Inferior parietal cortex (tissue), 1 donor: ENCODE results near the gene RPP25L.

Experiments used
- DNase-seq: peaks from one replicate; pipeline ENCODE4 v3.0.0-alpha.2; 2016; ENCODE audit errors: extremely low spot score

The RPP25L gene

DNA sequence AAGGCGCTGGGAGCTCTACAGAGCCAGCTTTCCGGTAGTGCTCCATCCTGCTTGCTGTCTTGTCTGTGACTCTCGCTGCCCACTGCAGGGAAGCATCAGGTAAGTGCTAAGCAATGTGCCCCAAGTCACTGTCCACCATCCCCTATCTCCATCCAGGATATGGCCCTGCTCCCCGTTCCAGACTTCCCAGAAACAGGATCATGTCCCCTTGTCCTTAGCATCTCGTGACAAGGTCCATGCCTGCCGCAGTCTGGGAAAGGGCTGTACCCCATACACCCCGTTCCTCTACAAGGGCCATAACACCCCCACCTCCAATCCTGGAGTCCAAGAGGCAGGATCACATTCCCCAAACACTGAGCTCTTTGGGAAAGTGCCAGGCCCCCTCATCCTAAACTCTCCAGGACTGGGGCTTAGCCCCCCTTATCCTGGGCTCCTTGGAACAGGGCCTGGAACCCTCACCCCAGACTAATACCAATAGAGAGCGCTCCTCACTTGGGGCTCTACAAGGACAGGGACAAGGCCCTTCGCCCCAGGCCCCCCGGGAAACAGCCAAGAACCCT is 566 bp downstream of the RPP25L start:
- no peak for DNase-seq

DNA sequence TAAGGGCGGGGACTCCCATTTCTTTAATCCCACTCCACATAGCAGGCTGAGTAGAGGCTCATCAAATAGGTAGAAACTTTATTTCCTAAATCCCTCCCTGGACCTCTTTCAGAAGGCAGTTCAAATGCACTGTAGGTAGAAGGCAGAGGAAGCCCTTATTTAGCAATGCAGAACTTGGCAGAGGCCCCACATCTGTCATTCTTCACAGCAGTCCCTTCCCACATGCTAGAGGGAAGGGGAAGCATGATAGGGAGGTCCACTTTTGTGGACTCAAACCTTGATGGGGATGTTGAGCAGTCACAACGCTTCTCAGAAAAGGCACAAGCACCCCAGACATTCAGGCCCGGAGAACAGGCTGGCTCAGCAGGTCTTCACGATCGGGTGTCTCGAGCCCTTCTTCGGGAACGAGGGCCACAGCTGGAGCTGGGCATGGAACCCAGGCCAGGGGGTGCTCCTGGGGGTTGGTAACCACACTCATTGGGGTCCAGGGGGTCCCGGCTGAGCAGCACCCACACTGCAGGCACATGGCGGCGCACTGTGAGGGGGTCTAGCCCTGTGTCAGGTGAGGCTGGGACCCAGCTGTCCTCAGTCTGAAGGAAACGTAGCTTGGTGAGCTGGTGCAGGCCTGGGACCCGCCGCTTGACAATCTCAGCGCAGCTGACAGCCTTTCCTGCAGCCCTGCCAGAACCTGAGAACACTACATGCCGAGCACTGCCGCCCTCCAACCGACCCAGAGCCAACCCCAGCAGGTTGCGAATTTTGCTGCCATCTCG is 1.3 kb downstream of the RPP25L start:
- no peak for DNase-seq

DNA sequence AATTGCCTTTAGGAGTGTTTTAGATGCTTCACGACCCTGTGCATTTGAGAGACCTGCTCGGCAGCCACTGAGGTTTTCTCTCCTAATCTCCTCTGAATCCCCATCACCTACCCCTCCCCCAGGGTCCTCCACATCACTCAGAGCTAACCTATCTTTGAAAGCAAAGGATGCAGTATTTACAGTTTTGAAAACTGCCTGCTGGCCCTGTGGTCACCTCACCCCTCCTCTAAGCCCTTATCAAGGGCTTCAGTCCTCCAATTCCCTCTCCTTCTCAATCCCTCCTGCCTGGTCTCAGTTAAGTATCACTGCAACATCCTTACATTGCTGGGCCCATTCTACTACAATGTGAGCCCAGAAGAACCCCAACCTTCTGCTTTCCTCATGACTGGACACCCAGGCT is 4.6 kb downstream of the RPP25L start:
- no peak for DNase-seq

DNA sequence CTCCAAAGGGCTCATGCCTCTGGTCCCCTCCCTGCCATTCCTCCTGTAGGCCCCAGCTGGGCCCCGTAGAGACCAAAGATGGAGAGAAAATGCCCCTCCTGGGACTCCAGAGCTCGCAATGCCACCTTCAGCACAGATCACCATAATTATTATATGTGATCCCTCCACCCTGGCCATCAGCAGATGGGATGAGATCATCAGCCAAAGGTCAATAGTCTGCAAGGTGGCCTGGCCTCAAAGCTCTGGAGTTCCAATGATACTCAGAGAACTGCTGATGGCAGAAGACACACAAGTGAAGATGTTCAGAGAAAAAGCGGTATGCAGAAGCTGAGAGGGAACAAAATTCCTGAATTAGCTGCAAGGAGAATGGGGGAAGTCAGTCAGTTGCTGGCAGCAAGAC is 5.0 kb downstream of the RPP25L start:
- no peak for DNase-seq

DNA sequence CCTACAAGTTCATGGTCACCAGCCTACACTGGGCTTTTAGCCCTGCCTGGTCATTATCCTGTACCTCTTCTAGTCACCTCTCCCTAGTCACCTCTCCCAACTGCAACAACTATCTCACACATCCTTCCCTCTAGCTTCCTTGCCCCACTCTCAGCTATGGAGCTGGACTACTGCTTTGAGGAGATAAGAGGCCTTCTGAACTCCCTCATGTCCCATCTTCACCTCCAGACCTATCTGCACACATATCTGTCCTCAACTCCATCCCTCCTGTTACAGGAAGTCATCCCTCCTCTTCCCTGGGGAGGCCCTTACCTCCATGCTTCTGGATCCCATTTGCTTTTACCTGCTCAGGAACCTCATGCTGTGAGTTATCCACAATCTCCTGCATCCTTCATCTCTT is 5.7 kb downstream of the RPP25L start:
- no peak for DNase-seq

DNA sequence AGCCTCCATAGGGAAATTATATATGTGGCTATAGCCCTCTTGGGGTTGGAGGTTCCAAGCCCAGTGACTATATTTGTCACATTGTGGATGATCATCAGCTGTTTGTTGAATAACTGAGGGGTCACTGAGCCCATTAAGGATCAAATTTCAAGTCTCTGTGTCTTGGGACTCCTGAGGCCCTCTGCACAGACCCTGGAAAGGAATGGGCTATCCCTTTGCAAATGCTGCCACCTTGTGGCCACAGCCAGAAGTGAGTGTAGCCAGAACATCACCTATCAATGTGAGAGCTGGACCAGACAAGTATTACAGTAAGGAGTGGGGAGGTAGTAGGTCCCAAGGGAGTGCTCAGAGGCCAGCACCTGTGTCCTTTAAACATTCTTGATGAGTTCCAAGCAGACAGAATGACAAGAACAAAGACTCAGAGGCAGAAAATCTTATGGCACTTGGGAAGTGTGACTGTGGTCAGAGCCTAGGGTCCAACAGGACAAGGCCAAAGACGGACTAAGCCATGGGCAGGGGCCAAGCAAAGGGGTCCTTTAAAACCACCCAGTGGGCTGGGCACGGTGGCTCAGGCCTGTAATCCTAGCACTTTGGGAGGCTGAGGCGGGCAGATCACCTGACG is 8.2 kb downstream of the RPP25L start:
- DNase-seq, result peak; percentile 95

DNA sequence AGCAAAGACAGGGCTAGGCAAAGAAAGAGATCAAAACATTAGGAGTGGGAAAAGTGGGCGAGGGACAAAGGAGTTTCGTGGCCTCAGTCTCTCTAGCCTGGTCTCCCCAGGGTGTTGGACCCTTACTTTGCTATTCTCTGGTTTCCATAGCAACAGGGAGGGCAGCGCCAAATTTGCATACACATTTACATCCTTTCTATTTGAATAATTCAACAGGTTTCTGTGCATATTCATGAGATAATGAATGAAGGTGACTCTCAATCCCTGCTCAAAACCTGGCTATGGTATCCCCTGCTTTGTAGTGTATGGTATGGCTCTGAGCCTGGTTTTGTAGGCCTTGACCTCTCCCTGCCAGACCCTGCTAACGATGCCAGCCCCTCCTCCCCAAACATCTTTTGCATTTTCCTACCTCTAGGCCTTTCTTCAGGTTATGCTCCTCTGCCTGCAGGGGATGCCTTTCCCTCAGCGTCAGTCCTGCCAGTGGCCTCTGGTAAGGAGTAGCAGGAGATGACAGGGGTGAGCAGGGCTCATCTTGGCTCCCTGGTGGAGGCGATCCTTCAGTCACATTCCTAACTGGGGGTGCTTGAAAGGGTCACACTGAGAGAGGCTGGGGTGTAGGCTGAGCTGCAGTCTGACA is 9.8 kb downstream of the RPP25L start:
- DNase-seq, result no peak

DNA sequence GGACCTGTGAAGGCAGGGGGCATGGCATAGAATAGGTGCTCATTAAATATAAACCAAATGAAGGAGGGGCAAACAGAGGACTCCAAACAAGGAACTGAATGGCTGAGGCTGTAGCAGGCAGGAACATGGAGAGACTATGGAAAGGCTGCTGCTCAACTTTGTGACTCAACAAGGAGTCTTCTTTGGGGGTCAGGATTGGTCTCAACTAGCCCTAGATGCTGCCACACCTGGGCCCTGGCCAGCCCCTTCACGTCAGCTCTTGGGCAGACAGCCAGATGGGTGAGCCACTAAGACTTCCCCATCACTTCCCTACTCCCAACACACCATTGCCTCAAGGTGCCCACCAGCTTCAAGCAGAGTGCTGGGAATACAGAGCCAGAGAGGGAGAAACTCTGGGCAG is 11.0 kb downstream of the RPP25L start:
- DNase-seq, result no peak

DNA sequence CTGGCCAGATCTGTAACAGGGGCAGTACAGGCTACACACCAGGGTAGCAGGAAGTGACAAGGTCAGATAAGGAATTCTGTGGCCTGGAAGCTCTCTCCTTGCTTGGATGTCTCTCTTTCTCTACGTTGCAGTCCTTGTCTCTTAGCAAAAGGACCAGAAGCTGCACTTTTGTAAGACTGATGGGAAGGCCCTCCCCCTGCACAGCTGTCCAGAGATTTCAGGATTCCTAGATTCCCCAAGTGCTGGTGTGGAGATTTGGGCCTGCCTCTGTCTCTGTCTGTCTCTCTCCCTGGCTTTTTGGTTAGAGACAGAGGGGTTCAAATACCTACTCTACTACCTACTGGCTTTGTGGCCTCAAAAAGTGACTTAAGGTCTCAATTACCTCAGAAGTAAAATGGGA is 12.4 kb downstream of the RPP25L start:
- DNase-seq, result no peak

DNA sequence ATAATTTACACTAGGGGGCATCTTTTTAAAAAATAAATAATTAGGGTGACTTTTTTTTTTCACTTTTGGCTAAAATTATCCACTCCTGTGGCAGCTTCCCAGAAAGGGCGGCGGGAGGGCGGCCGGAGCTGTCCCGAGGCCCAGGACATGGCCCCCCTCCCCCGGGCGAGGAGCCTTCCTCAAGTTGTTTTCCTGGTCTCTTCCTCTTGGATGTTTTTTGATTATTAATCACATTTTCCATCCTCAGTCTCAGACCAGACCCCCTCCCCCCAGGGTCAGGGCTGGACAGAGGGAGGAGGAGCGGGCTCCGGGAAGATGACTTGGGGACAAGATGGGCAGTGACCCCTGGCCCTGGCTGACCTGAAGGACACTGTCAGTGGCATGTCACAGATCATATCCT is 17.7 kb downstream of the RPP25L start:
- DNase-seq, result no peak

DNA sequence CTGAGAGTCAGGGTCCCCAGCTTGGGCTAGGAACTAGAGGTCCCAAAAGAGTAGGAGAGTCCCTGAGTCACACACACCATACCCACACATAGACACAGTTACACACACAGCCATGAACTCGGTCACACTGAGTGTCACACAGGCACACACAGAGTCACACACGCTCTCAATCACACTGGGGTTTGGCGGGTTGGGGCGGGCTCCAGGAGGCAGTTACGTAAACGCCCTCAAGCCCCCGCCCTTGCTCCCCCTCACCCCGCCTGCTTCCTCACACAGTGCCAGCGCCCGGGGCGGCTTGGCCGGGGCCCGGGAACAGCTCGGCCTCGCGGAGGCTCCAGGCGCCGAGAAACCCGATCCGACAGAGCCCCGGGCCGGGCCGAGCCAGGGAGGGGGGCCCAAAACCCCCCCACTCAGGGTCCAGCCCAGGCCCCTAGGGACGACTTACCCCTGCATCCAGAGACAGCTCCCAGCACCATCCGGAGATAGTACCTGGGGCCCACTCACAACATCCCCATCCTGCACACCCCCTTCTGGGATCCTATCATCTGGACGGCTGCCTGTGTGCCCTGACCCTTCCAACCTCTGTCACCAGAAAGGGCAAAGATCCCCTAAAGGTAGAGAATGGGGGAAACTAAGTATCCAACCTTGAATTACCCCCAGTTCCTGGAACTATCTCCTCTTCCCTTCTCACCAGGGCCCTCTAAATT is 18.8 kb downstream of the RPP25L start:
- DNase-seq, result no peak

DNA sequence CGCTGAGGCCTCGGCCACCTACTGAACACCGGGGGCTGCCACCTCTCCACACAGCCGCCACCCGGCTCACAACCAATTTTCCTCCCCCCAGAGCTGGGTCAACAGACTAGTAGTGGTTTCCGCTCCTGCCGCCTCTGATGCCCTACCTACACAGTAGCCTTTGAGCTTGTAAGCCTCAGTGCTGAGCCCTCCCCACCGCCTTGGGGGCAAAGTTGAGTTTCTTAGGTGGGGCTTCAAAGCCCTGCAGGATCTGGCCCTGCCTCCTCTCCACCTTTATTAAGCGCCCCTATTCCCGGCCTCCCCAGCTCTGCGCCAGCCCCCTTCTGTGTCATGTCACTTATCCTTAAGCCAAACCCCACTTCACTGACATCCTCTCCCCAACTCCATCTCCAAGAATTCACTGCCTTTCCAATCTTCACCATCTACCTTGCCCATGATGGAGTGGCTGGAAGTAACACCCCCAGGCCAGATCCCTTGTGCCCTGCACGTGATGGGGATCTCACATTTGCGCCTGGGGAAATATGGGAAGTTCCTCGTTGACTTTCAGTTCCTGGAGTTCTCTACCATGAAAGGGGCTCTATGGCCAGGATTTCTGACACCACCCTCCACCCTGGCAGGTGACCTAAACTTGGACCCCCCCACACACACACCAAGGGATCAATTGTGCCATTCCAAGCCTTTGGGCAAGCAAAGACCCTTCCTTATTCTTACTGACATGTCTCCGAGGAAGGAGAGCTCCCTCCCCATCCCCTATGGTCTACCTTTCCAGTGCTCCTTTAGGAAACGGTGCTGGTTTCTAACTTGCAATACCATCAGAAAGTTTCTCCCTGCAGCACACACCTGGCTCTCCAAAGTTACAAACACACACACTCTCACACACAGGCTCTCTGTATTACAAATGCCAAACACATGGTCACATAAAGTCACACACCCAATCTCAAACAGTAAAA is 19.7 kb downstream of the RPP25L start:
- DNase-seq, result no peak

DNA sequence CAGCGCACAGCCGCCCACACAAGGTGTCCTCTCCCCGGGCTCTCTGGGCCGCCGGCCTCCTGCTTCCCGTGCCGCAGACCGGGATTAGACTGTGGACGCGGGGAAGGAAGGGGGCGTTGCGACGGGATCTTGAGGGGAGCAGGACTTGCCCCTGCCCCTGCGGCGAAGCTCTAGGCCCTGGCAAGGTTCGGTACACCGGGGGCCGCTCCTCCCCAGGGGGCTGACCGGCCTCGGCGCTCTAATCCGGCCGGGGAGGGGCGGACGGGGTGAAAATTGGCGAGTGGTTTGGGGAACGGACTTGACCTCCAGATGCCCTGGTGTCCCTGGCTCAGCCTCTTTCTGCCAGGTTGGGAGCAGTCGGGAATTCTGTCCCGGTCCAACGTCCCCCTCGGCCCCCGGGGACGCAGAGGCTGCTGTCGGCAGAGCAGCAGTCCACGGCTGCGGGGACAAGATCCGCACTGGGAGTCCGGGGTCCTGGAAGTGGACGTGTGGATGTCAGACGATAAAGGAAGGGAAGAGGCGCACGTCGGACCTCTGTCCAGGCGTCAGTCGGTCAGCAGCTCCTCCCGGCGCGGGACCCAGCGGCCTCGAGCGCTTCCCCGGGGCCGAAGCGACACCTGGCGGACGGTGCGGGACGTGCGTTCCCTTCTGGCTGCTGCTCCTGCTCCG is 20.5 kb downstream of the RPP25L start:
- peak; percentile 85 for DNase-seq

DNA sequence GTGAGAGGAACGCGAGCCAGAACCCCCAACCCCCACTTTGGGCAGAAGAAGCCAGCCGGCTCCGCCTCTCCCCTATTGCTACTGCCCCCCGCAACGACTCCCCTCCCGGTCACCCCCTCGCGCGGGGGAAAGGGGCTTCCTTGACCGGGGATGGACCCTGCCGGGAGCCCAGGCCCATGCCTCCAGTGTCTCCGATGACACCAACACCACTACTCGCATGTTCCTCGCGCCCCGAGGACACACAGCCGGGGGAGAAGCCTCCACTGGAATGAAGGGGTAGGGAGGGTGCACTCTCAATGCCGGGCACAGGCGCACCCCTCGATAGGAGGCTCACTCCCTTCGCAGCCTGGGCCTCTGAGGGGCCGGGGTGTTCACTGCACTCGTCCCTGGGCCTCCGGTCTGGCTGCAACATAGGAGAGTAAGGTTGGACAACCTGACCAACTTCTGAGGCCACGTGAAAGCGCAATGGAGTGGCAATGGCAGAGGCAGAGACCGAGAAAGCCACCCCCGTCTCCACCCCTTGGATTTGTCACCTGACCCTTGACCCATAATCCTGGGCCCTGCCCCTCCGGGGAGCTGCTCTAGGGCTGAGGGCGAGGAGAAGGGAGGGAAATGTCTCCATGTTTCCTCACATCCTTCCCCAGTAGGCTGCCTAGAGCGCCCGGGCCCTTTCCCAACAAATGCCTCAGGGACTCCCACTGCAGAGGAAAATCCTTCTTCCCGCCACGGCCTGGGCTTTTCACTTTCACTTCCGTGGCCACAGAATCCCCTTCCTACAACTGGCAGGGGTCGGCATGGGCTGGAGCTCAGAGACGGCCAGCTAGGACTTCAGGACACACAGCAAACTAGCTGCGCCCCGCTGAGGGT is 21.3 kb downstream of the RPP25L start:
- no peak for DNase-seq

DNA sequence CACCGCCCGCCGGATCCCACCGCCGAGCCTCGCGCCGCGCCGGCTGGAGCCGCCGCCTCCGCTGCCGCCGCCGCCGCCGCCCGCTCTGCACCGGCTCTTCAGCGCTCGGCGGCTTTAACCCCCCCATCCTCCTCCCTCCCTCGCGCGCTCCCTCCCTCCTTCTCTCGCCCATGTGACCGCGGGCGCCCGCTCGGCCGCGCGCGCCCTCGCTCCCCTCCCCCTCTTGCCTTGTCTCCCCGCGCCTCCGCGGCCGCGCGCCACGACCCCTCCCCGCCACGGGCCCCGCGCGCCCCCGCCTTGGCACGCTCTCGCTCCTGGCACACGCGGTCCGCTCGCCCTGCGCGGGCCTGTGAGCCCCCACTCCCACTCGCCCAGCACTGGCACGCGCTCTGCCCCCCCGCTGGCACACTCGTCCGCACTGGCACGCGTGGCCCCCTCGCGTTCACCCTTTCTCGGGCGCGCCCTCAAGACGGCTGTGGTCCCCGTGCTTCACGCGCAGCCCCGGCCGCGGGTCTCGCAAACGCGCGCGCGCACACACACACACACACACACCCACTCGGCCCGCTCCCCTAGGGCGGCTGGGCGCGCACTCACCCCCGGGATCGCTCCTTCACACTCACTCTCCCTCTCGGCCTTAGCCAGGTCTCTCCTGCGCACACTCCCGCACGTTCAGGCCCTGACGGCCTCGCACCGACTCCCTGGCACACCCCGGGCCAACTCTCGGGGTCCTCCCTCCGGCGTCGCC is 22.1 kb downstream of the RPP25L start, which contains the start of gene CNTFR:
CNTFR (minus strand) TSS at position 89 of the 745 bp plus-strand sequence. CDS start 20,743 bp downstream, outside the sequence.
- DNase-seq, result no peak

DNA sequence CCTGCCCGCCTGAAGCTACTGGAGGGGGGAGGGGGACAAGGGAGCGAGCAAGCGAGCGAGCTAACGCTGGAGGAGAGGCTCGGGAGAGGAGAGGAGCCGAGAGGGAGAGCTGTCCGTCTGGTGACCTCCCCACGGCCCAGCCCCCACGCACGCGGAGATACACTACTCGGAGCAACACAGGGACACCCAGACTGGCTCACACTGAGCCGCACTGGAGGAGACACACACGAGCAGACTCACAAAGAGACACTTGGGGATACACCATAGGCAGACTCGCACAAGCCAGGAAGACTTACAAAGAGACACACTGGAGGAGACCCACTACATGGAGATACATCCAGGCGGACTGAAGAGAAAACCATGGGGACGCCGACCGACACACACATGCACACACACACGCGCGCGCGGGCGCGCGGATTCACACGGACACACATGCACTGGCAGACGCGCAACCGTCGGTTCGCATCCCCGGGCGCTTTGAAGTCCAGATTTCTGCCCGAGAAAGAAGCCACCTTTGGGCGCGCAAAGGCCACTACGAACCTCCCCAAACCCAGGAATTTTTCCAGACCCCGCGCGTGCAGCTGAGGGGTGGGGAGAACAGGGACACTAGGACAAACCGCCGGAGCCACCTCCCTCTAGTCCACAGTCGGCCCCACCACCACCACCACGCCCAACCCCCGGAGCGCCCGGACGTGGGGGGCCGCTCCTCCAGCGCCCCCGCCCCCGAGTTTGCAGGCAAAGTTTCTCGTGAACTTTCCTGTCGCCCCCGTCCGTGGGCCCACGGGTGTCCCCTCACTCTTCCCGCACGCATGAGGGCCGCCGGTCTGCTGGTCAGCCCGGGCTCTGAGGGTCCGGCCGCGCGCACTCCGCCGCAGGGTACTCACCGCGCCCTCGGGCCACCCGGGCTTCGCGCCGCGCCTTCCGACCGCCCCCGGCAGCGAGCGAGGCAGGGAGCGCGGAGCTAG is 22.9 kb downstream of the RPP25L start:
- DNase-seq, result no peak

DNA sequence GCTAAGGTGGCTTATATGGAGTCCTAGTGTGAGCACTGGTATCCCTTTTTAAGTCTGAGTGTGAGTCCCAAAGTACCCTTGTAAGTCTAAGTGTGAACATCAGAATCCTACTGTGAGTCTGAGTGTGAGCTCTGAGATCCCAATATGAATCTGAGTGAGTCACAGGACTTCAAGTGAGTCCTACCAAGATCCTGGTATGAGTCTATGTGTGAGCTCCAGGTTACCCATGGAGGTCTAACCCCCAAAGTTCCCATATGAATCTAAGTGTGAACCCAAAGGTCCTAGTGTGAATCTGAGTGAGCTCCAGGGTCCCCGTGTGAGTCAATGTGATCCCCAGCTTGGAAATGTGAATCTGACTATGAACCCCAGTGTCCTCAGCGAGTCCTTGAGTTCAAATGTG is 24.6 kb downstream of the RPP25L start:
- DNase-seq, result no peak
